HepG2 (cell line): Measurements from ENCODE around the gene NRN1L. TPM values are rescaled to one million over a fixed set of nuclear protein-coding genes. Genes with fewer than 3 reads are reported as not detected.

Source experiments
- DMTF1 ChIP-seq: sonication (generic); formaldehyde crosslinking; IDR thresholded peaks from 2 replicates; pipeline ENCODE4 v1.4.0; 2020; ENCODE audit warnings: mild to moderate bottlenecking, missing genetic modification reagents
- FOXC1 ChIP-seq: sonication (generic); formaldehyde crosslinking; IDR thresholded peaks from 2 replicates; pipeline ENCODE4 v1.8.0; 2022; ENCODE audit warnings: mild to moderate bottlenecking, missing genetic modification reagents, borderline replicate concordance
- KAT2B ChIP-seq: fragments of 150-350 bp; IDR thresholded peaks from 2 replicates; pipeline ENCODE4 v1.6.1; 2014; ENCODE audit warnings: low read depth, low read length, borderline replicate concordance
- KDM2A ChIP-seq: sonication (generic); formaldehyde crosslinking; IDR thresholded peaks from 2 replicates; pipeline ENCODE4 v1.4.0; 2020; ENCODE audit warnings: low read depth, missing genetic modification reagents, borderline replicate concordance
- NFYB ChIP-seq: sonication (generic); formaldehyde crosslinking; IDR thresholded peaks from 2 replicates; pipeline ENCODE4 v1.4.0; 2020; ENCODE audit warnings: missing genetic modification reagents
- REXO4 ChIP-seq: sonication (generic); formaldehyde crosslinking; IDR thresholded peaks from 2 replicates; pipeline ENCODE4 v1.8.0; 2022; ENCODE audit warnings: missing genetic modification reagents, mild to moderate bottlenecking, borderline replicate concordance
- TBX2 ChIP-seq: sonication (generic); formaldehyde crosslinking; IDR thresholded peaks from 2 replicates; pipeline ENCODE4 v1.5.0; 2020; ENCODE audit warnings: missing genetic modification reagents, mild to moderate bottlenecking, borderline replicate concordance
- ZFY ChIP-seq: sonication (generic); formaldehyde crosslinking; IDR thresholded peaks from 2 replicates; pipeline ENCODE4 v1.4.0; 2020; ENCODE audit warnings: missing genetic modification reagents
- ZNF550 ChIP-seq: sonication (generic); formaldehyde crosslinking; IDR thresholded peaks from 2 replicates; pipeline ENCODE4 v1.4.0; 2020; ENCODE audit warnings: mild to moderate bottlenecking, missing genetic modification reagents, borderline replicate concordance
- ZNF597 ChIP-seq: sonication (generic); formaldehyde crosslinking; IDR thresholded peaks from 2 replicates; pipeline ENCODE4 v1.5.0; 2020; ENCODE audit warnings: missing genetic modification reagents
- polyA plus RNA-seq, 8 experiments: library from polyadenylated mRNA; depleted of rRNA in 3 of 8; stranded (reverse) in 7 of 8; unstranded in 1 of 8; fragments of >200 nt; fragmentation: Illumina TruSeq in 4 of 8; extraction: Trizol in 4 of 8; gene quantifications; 2 replicates each; pipeline versions ENCODE4 v1.2.1 to v1.2.3, GENCODE V29; 2011 to 2016; ENCODE audit warnings: low read depth in 4 of 8, missing spikeins in 1 of 8, mixed read lengths in 1 of 8; ENCODE audit not compliant: insufficient read depth in 1 of 8
- total RNA-seq, 5 experiments: library from RNA; depleted of rRNA; stranded (reverse); fragments of >200 nt; fragmentation: Illumina TruSeq; extraction: Trizol; gene quantifications; 2 replicates each; pipeline ENCODE4 v1.2.3, GENCODE V29; 2016; ENCODE audit warnings: low read depth in 1 of 5
- TF ChIP-seq, protein P1 (sequence below), 2 experiments: sonication (generic) in 1 of 2; formaldehyde crosslinking in 1 of 2; IDR thresholded peaks; 2 replicates each; pipeline versions ENCODE4 v1.4.0 to v1.6.1; 2018 to 2020; ENCODE audit warnings: missing genetic modification reagents in 2 of 2, borderline replicate concordance in 1 of 2, low read depth in 1 of 2, mild to moderate bottlenecking in 1 of 2, missing biosample characterization in 1 of 2
- TF ChIP-seq, protein P2 (sequence below): sonication (generic); formaldehyde crosslinking; IDR thresholded peaks from 2 replicates; pipeline ENCODE4 v1.4.0; 2020; ENCODE audit warnings: mild to moderate bottlenecking, missing genetic modification reagents
- TF ChIP-seq, protein P3 (sequence below): IDR thresholded peaks from 2 replicates; pipeline ENCODE4 v1.6.1; 2018; ENCODE audit warnings: missing genetic modification reagents, mild to moderate bottlenecking, missing compliant biosample characterization
- TF ChIP-seq, protein P4 (sequence below): sonication (generic); formaldehyde crosslinking; IDR thresholded peaks from 2 replicates; pipeline ENCODE4 v1.4.0; 2020; ENCODE audit warnings: low read depth, missing genetic modification reagents

The NRN1L gene
- total and polyA plus RNA-seq, 2 of the 13 experiments (the other 11 are each of a cell fraction or from before 2014, with no cell fraction given) = 0.53 to 1.2 TPM

DNA sequence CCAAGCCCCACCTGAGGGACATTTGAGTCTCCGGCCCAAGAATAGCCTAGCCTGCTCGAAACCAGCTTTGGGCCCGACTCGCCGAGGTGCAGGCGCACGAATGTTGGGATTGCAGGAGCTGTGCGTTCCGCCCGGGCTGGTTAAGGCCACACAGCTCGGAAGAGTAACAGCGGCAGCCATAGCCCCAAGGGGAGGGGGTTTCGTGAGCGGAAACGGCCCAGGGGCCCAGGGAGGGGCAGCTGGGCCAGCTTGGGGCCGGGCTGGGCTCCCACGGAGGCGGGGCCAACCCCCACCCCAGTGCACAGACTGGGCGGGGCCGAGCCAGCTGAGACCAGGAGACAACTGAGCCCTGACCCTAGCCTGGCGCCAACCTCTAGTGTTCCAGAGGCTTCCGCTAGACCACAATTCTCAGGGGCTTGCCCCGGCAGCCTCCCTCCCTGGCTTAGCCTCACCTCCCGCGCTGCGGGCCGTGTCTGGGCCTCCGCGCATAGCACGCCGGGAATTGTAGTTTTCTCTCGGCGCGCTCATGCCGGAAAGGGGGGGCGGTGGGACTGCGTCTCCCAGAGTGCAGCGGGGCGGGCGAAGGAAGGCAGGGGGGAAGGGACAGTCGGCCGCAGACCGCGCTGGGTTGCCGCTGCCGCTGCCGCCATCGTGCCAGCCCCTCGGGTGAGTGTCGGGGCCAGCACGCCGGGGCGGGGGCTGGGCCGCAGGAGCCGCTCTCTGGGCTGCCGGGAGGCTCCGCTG is 38.2 kb upstream of the NRN1L start, which contains the start of gene NUTF2 (continued):
- TF ChIP-seq, protein P1, sequence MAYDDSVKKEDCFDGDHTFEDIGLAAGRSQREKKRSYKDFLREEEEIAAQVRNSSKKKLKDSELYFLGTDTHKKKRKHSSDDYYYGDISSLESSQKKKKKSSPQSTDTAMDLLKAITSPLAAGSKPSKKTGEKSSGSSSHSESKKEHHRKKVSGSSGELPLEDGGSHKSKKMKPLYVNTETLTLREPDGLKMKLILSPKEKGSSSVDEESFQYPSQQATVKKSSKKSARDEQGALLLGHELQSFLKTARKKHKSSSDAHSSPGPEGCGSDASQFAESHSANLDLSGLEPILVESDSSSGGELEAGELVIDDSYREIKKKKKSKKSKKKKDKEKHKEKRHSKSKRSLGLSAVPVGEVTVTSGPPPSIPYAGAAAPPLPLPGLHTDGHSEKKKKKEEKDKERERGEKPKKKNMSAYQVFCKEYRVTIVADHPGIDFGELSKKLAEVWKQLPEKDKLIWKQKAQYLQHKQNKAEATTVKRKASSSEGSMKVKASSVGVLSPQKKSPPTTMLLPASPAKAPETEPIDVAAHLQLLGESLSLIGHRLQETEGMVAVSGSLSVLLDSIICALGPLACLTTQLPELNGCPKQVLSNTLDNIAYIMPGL (CRISPR knock-in tag; IDR thresholded peaks at IDR 0.05; ENCODE audit: borderline replicate concordance in 1 of 2, low read depth in 1 of 2) = peak in 1 of 2 experiments; percentile 87; a peak in 3 of 4 replicates
- TF ChIP-seq NFYB (CRISPR knock-in tag) (peak; percentile 47; the same call in 1 of the 2 replicates), ZNF550 (CRISPR knock-in tag) (peak; percentile 96; the same call in 1 of the 2 replicates), KDM2A (peak; percentile 93), TBX2 (CRISPR knock-in tag) (peak; percentile 92), KAT2B (no peak), ZFY (peak; percentile 97), ZNF597 (CRISPR knock-in tag) (peak; percentile 71), FOXC1 (CRISPR knock-in tag) (peak; percentile 31; the same call in 1 of the 2 replicates), DMTF1 (CRISPR knock-in tag) (no peak), REXO4 (CRISPR knock-in tag) (no peak)
- TF ChIP-seq, protein P2, sequence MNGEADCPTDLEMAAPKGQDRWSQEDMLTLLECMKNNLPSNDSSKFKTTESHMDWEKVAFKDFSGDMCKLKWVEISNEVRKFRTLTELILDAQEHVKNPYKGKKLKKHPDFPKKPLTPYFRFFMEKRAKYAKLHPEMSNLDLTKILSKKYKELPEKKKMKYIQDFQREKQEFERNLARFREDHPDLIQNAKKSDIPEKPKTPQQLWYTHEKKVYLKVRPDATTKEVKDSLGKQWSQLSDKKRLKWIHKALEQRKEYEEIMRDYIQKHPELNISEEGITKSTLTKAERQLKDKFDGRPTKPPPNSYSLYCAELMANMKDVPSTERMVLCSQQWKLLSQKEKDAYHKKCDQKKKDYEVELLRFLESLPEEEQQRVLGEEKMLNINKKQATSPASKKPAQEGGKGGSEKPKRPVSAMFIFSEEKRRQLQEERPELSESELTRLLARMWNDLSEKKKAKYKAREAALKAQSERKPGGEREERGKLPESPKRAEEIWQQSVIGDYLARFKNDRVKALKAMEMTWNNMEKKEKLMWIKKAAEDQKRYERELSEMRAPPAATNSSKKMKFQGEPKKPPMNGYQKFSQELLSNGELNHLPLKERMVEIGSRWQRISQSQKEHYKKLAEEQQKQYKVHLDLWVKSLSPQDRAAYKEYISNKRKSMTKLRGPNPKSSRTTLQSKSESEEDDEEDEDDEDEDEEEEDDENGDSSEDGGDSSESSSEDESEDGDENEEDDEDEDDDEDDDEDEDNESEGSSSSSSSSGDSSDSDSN = peak; percentile 73
- TF ChIP-seq, protein P3, sequence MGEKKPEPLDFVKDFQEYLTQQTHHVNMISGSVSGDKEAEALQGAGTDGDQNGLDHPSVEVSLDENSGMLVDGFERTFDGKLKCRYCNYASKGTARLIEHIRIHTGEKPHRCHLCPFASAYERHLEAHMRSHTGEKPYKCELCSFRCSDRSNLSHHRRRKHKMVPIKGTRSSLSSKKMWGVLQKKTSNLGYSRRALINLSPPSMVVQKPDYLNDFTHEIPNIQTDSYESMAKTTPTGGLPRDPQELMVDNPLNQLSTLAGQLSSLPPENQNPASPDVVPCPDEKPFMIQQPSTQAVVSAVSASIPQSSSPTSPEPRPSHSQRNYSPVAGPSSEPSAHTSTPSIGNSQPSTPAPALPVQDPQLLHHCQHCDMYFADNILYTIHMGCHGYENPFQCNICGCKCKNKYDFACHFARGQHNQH (CRISPR knock-in tag) = peak; percentile 70; the same call in 1 of the 2 replicates
- TF ChIP-seq, protein P4, sequence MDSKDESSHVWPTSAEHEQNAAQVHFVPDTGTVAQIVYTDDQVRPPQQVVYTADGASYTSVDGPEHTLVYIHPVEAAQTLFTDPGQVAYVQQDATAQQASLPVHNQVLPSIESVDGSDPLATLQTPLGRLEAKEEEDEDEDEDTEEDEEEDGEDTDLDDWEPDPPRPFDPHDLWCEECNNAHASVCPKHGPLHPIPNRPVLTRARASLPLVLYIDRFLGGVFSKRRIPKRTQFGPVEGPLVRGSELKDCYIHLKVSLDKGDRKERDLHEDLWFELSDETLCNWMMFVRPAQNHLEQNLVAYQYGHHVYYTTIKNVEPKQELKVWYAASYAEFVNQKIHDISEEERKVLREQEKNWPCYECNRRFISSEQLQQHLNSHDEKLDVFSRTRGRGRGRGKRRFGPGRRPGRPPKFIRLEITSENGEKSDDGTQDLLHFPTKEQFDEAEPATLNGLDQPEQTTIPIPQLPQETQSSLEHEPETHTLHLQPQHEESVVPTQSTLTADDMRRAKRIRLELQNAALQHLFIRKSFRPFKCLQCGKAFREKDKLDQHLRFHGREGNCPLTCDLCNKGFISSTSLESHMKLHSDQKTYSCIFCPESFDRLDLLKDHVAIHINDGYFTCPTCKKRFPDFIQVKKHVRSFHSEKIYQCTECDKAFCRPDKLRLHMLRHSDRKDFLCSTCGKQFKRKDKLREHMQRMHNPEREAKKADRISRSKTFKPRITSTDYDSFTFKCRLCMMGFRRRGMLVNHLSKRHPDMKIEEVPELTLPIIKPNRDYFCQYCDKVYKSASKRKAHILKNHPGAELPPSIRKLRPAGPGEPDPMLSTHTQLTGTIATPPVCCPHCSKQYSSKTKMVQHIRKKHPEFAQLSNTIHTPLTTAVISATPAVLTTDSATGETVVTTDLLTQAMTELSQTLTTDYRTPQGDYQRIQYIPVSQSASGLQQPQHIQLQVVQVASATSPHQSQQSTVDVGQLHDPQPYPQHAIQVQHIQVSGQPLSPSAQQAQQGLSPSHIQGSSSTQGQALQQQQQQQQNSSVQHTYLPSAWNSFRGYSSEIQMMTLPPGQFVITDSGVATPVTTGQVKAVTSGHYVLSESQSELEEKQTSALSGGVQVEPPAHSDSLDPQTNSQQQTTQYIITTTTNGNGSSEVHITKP (CRISPR knock-in tag) = peak; percentile 92
